HG02610 (cell line): ENCODE results near the gene TOLLIP.
A peak's percentile ranks its signal among the peaks of the same experiment; 100 is the strongest.
"Not testable (repeated sequence)": the region's sequence is repeated elsewhere in the genome, so short reads cannot be mapped to it uniquely, and the experiment has no call there.

Experiments used
- ATAC-seq: cut with Tn5 transposase; IDR thresholded peaks from one replicate; pipeline ENCODE4 v1.9.1; 2021; ENCODE audit warnings: mild to moderate bottlenecking, moderate library complexity; ENCODE audit not compliant: unreplicated experiment

The TOLLIP gene

GRCh38 chr11:1267441-1268100 is 41.9 kb downstream of the TOLLIP start:
- ATAC-seq, result no peak

GRCh38 chr11:1266976-1267375 is 42.5 kb downstream of the TOLLIP start:
- not testable (repeated sequence) for ATAC-seq

GRCh38 chr11:1265480-1265879 is 44.0 kb downstream of the TOLLIP start:
- not testable (repeated sequence) for ATAC-seq

GRCh38 chr11:1264444-1264843 is 45.0 kb downstream of the TOLLIP start:
- not testable (repeated sequence) for ATAC-seq

- peak; percentile 5 for ATAC-seq
Measured at GRCh38 chr11:1263010-1263409, 46.4 kb downstream of the TOLLIP start.

- ATAC-seq, result peak; percentile 75
Measured at GRCh38 chr11:1262172-1263006, 47.0 kb downstream of the TOLLIP start.

- no peak for ATAC-seq
Measured at GRCh38 chr11:1261241-1262071, 48.0 kb downstream of the TOLLIP start.

GRCh38 chr11:1260620-1261019 is 48.8 kb downstream of the TOLLIP start:
- no peak for ATAC-seq

- ATAC-seq, result no peak
Measured at GRCh38 chr11:1260023-1260501, 49.4 kb downstream of the TOLLIP start.

- ATAC-seq, result no peak
Measured at GRCh38 chr11:1259561-1259960, 49.9 kb downstream of the TOLLIP start.

- ATAC-seq, result no peak
Measured at GRCh38 chr11:1259076-1259461, 50.4 kb downstream of the TOLLIP start.

GRCh38 chr11:1258401-1259075 is 50.9 kb downstream of the TOLLIP start:
- ATAC-seq, result no peak

GRCh38 chr11:1257916-1258315 is 51.5 kb downstream of the TOLLIP start:
- no peak for ATAC-seq

GRCh38 chr11:1257366-1257765 is 52.1 kb downstream of the TOLLIP start:
- ATAC-seq, result no peak

- ATAC-seq, result no peak
Measured at GRCh38 chr11:1256257-1257045, 53.0 kb downstream of the TOLLIP start.

GRCh38 chr11:1255151-1255550 is 54.3 kb downstream of the TOLLIP start:
- ATAC-seq, result no peak

- ATAC-seq, result no peak
Measured at GRCh38 chr11:1254733-1255132, 54.7 kb downstream of the TOLLIP start.

- ATAC-seq, result no peak
Measured at GRCh38 chr11:1254086-1254648, 55.3 kb downstream of the TOLLIP start.

- ATAC-seq, result no peak
Measured at GRCh38 chr11:1253103-1253485, 56.3 kb downstream of the TOLLIP start.
